Mononuclear cell (primary cell): ENCODE data around the gene WWOX. TPM values are rescaled to one million over a fixed set of nuclear protein-coding genes. Genes with fewer than 3 reads are reported as not detected.

Source experiments
- H3K27me3 ChIP-seq: 2 replicates; pipeline ENCODE4 v1.6.0; 2011; ENCODE audit warnings: low read length, control low read depth; ENCODE audit not compliant: insufficient read depth
- H3K4me1 ChIP-seq: 2 replicates; pipeline ENCODE4 v1.5.1; 2011; ENCODE audit warnings: mild to moderate bottlenecking, low read length, control low read depth; ENCODE audit not compliant: insufficient read depth
- H3K4me3 ChIP-seq: 2 replicates; pipeline ENCODE4 v1.5.1; 2011; ENCODE audit warnings: mild to moderate bottlenecking, low read length, moderate library complexity
- H3K9me3 ChIP-seq: 2 replicates; pipeline ENCODE4 v1.5.1; 2011; ENCODE audit warnings: low read depth, mild to moderate bottlenecking, control low read depth, low read length
- total RNA-seq: library from RNA; depleted of rRNA; stranded (reverse); fragments of >200 nt; gene quantifications from one replicate; pipeline ENCODE4 v1.2.3, GENCODE V29; 2012

Gene WWOX
- total RNA-seq, 1 donor = 22.7 TPM

DNA sequence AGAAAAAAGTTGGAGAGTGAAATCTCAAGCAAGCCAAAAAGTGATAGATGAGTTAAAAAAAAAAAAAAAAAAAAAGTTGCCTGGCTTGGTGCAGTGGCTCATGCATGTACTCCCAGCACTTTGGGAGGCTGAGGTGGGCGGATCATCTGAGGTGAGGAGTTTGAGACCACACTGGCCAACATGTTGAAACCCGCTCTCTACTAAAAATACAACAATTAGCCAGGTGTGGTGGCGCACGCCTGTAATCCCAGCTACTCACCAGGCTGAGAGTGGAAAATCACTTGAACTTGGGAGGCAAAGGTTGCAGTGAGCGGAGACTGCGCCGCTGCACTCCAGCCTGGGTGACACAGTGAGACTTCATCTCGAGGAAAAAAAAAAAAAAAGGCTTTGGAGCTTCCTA, 668.8 kb downstream of the WWOX start:
- Histone ChIP-seq H3K27me3 (no peaks in the 10 kb centered on the region), H3K4me3 (no peak overlapping the region), H3K4me1 (peaks cover 4% of the 10 kb centered on the region), H3K9me3 (no peaks in the 10 kb centered on the region)

DNA sequence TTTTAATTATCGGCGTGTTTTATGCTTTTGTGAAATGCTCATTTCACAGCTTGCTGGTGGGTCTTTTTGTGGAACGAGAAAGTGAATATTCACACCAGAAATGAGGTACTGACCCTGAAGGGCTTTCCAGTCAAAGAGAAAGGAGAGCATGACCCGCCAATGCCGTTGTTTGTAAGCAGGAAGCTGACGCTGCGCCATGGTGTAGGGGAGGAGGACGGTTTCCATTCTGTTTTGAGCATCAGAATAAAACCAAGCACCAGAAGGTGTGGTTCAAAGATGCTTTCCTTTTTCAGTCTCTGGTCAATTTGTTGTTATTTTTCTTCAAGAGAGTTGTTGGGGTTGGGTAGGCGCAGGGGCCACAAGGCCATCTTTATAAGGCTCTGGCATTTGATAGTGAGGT, 669.3 kb downstream of the WWOX start:
- Histone ChIP-seq H3K4me1 (peaks cover 4% of the 10 kb centered on the region), H3K9me3 (no peaks in the 10 kb centered on the region), H3K27me3 (no peaks in the 10 kb centered on the region), H3K4me3 (no peak overlapping the region)

DNA sequence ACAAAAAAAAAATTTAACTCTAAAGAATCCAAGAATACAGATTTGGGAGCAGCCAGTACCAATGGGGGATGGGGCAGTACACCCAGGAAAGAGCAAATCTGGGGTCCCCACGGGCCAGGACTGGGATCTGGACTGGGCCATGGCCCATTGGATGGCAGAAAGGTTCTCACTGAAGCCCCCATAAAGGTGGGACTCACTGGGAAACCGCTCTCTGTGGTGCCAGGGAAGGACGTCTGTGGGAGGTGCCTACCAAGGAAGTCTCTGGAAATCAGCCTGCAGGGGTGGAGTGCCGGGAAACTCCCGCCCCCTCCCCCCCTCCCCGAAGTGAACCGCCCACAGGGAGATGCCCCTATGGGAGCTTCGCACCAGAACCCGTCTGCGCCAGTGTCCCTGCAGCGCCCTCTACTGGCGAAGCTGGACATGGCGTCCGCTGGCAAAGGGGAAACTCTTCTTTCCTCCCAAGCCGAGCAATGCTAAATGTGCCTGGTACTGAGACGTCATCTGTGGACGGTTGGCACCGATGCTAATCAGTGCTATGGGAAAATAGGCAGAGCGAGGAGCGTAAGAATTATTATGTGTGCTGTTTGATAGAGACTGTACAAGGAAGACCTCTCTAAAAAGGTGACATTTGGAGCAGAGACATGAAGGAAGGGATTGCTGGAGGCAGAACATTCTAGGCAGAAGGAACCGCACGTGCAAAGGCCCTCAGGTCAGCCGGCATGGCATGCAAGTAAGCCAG, 671.1 kb downstream of the WWOX start:
- H3K4me1 ChIP-seq = peaks cover 4% of the 10 kb centered on the region
- no peak overlapping the region for H3K4me3 ChIP-seq
- H3K27me3 ChIP-seq = no peaks in the 10 kb centered on the region
- no peaks in the 10 kb centered on the region for H3K9me3 ChIP-seq

DNA sequence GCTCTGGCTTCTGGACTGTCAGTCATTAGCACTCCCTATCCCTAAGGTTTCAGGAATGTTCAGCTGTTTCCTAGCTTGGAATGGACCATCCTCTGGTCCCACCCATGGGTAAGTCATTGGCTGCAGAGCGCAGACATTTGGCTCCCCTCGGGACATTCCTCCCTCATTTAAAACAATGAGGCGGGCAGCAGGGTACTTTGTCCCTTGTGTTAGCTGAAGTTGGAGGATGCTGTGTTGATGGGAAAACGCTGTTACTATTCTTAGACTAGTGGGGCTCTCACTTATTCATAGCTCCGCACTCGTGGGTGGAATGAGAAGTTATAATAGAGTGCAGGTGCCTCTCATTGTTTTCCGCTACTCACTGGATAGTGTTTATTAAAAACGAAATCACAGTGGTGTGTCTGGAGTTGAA, 673.8 kb downstream of the WWOX start:
- Histone ChIP-seq H3K27me3 (no peaks in the 10 kb centered on the region), H3K4me3 (no peak overlapping the region), H3K4me1 (peaks cover 4% of the 10 kb centered on the region), H3K9me3 (no peaks in the 10 kb centered on the region)

DNA sequence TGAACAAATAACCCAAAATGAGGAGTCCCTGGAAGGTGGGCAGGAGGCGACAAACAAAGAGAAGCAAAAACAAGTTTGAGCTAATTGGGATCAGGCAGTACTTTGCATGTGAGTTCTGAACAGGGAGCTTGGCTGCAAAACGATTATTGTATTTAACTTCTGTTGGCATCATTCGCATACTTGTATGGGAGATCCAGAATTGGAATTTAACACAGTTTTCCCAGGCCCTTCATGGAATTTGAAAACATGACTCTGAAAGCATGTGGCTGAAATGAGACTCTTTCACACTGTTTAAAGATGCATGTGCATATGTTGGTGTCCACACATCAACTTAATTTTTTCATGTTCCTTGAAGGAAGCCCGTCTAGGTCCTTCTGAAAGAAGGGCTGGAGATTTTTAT, 674.3 kb downstream of the WWOX start:
- H3K4me3 ChIP-seq = no peak overlapping the region
- H3K4me1 ChIP-seq = peaks cover 4% of the 10 kb centered on the region
- H3K27me3 ChIP-seq = no peaks in the 10 kb centered on the region
- H3K9me3 ChIP-seq = no peaks in the 10 kb centered on the region

DNA sequence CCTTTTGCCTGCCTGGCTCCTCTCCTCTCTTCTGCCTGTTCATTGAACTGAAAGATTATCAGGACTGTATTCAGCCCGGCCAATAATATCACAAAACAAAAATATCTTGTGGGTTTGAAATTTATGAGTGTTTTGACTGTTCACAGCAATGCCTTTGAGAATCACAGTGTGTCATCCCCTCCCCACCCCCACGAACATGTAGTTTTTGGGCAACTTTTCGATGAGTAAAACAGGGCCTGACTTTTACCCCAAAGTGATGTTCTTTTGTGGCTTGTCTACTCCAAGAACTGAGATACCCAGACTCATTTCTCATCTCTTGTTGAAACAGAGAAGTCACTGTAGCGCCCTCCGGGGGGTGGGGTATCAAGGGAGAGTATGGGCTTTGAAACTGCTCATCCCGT, 675.7 kb downstream of the WWOX start:
- Histone ChIP-seq H3K4me1 (peaks cover 4% of the 10 kb centered on the region), H3K4me3 (no peak overlapping the region), H3K9me3 (no peaks in the 10 kb centered on the region), H3K27me3 (no peaks in the 10 kb centered on the region)

DNA sequence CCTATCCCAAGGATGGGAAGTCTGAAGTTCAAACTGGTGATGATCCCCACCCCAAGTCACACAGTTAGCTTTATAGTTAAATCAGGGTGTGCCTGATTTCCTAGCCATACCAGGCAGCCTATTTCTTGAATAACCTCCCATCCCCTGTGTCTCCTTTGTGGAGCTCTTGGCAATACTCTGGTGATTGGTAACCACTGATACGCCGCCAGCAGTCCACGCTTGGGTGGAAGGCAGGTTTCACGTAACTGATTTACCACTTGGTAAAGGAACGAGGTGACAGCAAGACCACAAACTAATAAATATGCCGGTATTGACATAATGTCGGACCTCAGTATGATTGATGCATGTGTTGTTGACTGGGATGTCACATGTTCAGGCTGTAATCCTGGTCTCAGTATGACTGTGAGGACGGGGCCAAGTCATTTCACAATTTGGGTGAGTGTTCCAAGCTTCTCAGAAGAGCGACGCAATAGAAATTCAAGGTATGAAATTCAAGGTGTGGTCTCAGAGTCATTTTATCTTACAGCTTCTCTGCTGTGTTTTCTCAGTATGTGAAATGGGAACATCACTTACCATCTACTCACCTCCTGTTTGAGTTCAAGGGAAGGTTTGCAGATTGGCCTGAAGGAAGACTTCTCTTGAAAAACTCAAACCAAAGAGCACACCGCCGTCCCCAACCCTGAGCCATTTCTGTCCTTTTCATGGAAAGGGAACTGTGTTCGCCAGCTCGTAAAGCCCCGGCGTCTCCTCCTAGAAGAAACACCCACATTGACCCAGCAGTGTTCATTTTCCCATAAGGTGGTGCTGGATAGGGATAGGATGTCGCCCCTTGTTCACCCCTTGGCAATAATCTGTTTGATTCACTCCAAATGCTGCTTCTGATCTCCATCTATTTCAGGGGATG, 678.9 kb downstream of the WWOX start:
- Histone ChIP-seq H3K9me3 (no peaks in the 10 kb centered on the region), H3K4me1 (no peaks in the 10 kb centered on the region), H3K27me3 (no peaks in the 10 kb centered on the region), H3K4me3 (no peak overlapping the region)

DNA sequence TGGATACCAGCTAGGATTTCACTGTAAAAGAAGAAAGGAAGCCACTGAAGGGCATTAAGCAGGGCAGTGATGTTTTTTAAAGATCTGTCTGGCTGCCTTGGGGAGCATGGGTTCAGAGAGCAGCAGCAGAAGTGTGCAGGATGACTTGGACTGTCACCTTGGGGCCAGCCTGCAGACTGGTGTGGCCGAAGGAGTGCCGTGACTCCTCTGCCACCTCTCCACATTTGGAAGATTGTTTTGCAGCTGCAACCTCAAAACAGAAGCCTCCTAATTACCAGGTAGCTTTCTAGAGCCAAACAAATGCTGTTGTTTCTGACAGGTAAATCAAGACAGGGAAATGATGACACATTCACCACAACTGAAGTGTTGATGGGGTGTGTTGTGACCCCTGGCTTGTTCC, 681.4 kb downstream of the WWOX start:
- H3K9me3 ChIP-seq = no peaks in the 10 kb centered on the region

DNA sequence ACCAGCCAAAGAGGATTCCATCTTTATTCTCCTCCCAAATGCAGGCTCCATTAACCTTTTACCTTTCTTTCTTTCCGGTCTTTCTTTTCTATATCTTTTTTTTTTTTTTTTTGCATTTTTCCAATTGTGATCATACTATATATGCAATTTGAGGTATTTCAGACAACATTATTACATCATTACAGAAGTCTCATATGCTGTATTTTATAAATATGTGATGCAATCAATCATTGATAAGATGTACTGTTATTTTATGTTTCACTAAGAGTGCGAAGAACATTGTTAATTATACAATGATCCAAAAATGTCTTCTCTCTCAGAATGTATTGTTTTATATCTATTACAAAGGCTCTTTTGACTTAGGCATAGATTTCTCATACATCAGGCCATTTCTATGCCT, 683.1 kb downstream of the WWOX start:
- Histone ChIP-seq H3K4me3 (no peak overlapping the region), H3K27me3 (no peaks in the 10 kb centered on the region), H3K9me3 (no peaks in the 10 kb centered on the region), H3K4me1 (no peaks in the 10 kb centered on the region)

More for the DNA sequence above, 681.4 kb downstream of the WWOX start:
- H3K27me3 ChIP-seq = no peaks in the 10 kb centered on the region
- H3K4me3 ChIP-seq = no peak overlapping the region
- no peaks in the 10 kb centered on the region for H3K4me1 ChIP-seq

DNA sequence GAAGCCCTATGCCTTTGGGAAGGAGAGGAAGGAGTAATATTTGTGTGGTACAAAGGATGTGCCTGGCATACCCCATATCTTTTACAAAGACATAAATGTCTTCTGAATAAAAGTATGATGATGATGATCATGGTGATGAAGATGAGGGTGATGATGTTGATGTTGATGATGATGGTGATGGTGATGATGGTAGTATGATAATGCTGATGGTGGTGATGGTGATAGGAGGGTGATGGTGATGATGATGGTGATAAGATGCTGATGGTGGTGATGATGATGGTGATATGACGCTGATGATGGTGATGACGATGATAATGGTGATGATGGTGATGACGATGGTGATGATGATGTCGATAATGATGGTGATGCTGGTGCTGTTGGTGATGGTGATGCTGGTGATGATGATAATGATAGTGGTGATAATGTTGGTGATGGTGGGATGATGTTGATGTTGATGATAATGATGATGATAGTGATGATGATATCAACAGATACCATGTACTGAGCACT, 684.2 kb downstream of the WWOX start:
- H3K4me3 ChIP-seq = no peak overlapping the region
- H3K27me3 ChIP-seq = no peaks in the 10 kb centered on the region
- no peaks in the 10 kb centered on the region for H3K4me1 ChIP-seq

DNA sequence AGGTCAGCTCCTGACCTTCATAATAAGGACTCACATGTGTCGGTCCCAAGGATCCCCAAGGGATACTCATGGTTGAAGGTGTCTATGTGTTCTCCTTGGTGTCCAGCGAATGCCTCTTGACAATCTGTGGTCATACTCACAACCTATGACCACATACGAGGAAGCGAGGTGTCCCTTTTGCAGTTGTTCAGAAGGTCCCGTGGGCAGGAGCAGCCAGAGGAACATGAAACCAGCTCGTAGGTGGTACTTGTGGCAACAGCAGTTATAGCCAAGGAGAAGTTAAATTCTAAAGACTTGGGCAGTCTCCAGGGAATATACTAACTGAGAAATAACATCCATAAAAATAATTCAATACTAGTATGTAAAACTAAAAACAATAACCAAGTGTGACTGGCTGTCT, 685.3 kb downstream of the WWOX start:
- Histone ChIP-seq H3K27me3 (no peaks in the 10 kb centered on the region), H3K4me1 (no peaks in the 10 kb centered on the region), H3K9me3 (no peaks in the 10 kb centered on the region), H3K4me3 (no peak overlapping the region)

More for the DNA sequence above, 684.2 kb downstream of the WWOX start:
- H3K9me3 ChIP-seq = no peaks in the 10 kb centered on the region

DNA sequence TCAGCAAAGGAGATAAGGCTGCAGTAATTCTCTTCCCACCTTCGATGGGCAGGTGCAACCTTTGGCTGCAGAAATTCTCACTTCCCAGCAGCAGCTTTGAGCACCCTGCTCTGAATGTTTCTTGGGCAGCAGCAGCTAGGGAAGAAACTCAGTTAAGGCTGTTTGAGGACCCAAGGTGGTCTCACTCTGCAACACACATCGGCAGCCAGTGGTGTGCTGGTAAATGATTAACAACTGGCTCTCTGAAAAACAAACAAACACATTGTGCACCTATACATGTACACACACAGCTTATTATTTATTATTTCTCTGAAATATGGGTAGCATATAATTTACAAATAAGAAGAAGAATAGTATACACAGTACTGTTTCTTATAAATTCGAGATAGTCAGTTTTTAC, 685.8 kb downstream of the WWOX start:
- Histone ChIP-seq H3K4me3 (no peak overlapping the region), H3K27me3 (no peaks in the 10 kb centered on the region), H3K9me3 (no peaks in the 10 kb centered on the region), H3K4me1 (no peaks in the 10 kb centered on the region)

DNA sequence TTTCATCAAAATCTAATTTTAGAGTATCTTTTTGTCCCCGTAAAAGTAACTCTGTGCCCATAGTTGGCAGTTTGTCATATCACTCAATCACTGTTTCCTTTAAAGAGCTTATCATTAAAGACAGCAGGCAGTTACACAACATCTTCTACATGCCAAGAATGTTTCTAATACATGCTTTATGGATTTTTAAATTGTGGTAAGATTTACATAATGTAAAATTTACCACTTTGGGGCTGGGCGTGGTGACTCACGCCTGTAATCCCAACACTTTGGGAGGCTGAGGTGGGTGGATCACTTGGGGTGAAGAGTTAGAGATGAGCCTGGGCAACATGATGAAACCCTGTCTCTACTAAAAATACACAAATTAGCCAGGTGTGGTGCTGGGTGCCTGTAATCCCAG, 687.2 kb downstream of the WWOX start:
- no peaks in the 10 kb centered on the region for H3K4me1 ChIP-seq
- no peak overlapping the region for H3K4me3 ChIP-seq
- H3K27me3 ChIP-seq = no peaks in the 10 kb centered on the region
- H3K9me3 ChIP-seq = no peaks in the 10 kb centered on the region

DNA sequence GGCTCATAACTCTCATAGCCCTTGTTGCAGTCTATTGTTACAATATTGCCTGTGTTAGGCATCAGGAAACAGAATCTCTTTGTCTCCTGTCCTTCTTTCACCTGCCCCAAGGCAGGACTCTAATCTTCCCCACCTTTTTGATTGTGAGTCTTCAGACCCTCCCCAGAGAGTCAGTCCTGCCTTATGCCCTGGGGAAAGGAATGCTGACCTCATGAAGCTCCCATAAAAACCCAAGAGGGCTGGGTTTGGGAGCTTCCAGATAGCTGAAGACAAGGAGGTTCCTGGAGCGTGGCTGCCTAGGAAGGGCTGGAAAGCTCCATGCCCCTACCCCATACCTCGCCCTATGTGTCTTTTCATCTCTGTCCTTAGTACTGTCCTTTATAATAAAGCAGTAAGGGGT, 688.8 kb downstream of the WWOX start:
- Histone ChIP-seq H3K4me1 (no peaks in the 10 kb centered on the region), H3K9me3 (no peaks in the 10 kb centered on the region), H3K4me3 (no peak overlapping the region), H3K27me3 (no peaks in the 10 kb centered on the region)

DNA sequence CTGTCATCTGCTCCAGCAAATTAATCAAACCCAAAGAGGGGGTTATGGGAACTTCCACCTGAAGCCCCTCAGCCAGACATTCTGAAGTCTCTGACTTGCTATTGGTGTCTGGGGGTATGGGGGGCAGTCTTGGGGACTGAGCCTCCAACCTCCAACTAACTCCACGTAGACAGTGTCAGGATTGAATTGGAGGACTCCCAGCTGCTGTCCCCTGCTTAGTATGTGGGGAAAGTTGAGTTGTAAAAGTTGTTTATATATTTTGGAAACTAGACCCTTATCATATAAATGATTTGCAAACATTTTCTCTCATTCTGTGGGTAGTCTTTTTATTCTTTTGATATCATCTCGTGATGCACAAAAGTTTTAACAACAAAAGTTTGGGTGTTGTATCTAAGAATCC, 689.2 kb downstream of the WWOX start:
- H3K4me3 ChIP-seq = no peak overlapping the region
- H3K27me3 ChIP-seq = no peaks in the 10 kb centered on the region
- H3K4me1 ChIP-seq = no peaks in the 10 kb centered on the region
- H3K9me3 ChIP-seq = no peaks in the 10 kb centered on the region
